Activated CD4-positive, CD25-positive, alpha-beta regulatory T cell (primary cell): Measurements from ENCODE around the gene RHBDD1.

ENCODE experiments used
- DNase-seq, 4 experiments: peaks; one replicate each; lab custom pipeline; 2025; lab: John Stamatoyannopoulos, UW

The RHBDD1 gene

DNA sequence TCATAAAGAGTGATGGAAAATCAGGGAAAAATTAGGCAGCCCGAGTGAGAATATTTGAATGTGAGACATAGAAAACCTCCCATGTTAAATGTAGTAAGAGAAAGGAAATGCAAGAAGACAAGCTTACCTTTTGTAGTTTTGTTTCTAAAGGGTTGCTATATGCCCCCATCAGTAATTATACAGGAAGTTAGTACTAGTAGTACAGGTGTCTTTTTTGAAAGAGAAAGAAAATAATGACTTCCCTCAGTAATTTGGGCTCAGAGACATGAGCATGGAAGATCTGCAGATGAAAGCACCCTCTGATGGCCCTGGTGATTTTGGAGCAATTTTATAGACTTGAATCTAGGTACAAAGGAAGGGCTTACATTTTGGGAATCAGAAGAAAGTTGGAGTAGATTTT lies 80.8 kb downstream of the RHBDD1 start:
- no peak for DNase-seq

DNA sequence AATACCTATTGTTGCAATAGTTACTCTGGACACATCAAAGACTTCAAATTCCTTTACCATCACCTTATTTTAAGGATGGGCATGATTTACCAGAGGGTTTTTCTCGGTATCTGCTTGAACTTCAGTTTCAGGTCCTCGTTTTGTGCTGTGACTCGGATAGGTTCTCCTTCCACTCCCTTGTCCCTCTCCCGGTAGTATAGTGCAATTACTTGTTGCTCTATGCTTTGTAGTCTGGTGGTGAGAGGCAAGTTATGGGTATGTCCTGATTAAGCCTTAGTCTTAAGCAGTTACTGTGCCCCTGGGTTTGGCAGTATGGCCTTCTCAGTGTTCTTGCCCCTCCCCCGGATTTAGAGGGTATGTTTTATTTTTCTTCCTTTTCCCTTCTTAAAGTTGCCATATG lies 96.6 kb downstream of the RHBDD1 start:
- no peak for DNase-seq

DNA sequence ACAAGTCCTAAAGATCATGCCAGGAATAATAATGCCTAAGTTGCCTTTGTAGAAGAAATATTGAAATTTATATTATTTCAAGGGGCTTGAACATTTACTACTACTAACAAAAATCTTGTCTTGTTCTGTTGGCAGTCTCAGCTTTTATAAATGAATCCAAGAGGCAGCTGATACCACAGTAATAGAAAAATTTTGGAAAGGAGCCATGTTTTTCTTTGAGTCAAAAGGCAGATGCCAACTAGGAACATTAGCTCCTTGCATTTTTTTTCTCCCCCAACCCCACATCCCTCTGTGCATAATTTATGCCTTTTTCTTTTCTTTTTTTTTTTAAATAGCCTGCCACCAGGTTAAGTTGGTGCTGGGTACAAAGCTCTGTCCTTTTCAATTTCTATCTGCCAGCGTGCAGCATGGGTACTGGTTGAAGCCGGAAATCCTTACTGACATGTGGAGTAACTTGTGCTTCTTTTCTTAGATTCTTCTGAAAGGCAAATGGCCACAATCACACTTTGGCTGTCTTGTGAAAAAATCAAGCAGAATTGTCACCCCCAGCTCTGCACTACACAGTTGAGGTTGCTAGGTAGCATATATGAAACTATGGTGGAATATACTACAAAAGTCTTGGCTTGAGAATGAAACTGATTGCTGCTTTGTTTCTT lies 98.8 kb downstream of the RHBDD1 start:
- DNase-seq: no peak

DNA sequence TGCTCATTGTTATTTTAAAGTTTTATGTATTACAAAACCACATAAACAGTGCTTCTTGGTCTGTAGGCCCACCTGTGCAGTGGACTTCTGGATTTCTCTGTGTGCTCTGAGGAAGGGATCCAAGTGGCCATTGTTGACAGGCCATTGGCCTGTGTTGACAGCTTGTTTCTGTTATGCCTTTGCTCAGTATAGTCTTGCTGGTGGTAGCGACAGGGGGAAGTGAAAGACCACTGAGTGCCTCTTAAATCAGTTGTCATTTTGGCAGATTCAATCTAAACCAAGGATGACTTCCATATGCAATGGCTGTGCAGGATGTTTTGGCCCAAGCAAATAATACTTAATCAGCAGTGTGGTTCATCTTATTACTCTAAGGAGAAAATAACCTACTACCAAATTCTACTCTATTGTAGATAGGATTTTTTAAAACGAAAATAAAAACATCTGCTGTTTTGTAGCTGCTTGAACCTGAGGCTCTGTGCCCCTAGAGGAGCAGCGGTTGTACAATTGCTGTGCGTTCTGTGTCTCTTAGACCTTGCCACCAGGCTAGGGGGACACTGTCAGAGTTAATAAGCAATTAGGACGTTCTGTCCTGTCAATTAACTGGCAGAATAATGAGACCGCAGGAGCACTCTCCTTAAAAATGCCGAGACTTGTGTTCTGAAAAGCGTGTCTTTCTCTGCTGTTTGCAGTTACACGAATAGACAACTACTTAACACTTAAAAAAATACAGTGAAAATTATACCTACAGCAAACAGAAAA lies 108.2 kb downstream of the RHBDD1 start:
- no peak for DNase-seq

DNA sequence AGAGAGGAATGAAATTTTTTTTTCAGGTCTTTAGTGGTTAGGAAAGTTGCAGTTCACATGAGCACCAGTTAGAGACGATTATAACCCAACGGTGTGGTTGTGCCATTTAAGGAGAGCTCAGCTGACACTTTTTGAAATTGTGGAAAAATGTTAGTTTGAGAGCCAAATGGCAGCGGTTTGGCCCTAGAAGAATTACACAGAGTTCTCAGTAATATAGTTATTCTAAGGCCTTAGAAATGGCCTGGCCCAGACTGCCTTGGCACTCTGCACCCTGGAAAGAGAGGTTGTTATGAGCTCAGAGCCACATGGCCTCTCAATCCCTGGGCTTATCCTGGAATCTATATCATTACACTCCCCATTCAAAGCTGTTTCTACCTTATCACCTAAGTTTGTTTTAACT lies 117.4 kb downstream of the RHBDD1 start:
- no peak for DNase-seq

GRCh38 chr2:226953826-226954225 lies 118.0 kb downstream of the RHBDD1 start:
- DNase-seq: no peak

GRCh38 chr2:226956659-226957058 lies 120.8 kb downstream of the RHBDD1 start:
- DNase-seq: no peak

DNA sequence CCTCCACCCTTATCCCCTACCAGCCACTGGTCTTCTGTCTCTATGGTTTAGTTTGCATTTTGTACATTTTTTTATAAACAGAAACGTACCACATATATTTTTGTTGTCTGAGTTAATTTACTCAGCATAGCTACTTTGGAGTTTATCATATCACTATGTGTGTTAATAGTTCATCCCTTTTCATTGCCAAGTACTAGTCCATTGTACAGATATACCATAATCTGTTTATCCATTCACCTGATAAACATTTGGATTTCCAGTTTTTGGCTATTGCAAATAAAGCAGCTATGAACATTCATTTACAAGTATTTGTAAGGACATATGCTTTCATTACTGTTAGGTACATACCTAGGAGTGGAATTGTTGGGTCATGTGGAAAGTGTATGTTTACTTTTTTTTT lies 123.6 kb downstream of the RHBDD1 start:
- DNase-seq: no peak

DNA sequence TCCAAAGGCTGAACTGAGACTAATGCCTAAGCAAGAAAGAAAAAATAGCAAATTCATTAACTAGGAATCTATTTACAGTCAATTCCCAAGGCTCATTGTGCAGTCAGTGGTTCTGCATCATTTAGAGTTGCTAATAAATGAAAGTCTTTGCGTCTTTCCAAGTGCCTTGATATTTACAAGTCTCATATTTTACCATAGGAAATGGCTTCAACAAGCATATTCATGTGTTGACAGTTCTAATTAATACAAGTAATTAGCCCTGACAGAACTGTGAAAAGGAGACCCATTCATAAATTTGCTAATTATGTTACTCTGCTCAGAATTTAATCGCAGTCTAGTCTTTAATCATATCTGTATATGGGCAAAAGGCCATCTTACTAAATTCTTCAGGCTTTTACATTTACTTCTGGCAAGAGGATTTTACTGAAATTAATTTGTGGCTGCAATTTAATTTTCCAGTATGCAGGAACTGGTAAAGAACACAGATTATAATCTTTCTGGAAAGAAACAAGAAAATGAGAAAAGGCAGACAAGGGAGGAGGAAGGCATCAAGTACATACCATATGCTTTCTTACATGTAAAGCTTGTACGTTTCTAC lies 126.4 kb downstream of the RHBDD1 start:
- DNase-seq: no peak

- DNase-seq: no peak
Observed at GRCh38 chr2:226963528-226963927, 127.7 kb downstream of the RHBDD1 start.

- no peak for DNase-seq
Observed at GRCh38 chr2:226965376-226965775, 129.5 kb downstream of the RHBDD1 start.

DNA sequence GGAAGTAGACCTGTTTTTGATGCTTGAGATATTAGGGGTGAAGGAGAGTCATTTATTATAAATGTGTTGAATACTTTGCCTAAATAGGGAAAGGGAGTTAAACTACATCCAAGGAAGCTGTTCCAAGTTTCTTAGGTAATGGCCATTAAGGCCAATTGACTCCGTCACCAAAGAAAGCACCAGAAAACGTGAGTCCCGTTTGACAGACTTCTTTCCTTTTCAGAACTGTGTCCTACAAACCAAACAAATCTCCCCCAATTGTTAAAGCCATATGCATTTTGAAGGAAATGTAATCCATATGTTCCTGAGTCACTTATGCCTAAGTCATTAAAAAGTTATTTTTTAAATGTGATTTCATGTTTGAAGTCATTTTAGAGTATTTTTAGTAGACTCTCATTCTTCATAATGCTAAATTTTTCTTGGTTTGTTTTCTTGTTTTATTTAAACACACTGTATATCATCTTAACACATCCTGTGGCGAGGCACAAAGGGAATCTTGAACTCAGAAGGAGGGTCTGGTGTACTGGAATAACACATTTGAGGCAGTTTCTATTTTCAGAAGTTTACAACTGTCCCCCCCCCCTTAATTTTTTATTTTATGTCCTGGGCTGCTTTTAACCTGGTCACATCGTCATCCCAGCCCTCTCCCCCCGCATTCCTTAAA lies 133.7 kb downstream of the RHBDD1 start:
- no peak for DNase-seq

DNA sequence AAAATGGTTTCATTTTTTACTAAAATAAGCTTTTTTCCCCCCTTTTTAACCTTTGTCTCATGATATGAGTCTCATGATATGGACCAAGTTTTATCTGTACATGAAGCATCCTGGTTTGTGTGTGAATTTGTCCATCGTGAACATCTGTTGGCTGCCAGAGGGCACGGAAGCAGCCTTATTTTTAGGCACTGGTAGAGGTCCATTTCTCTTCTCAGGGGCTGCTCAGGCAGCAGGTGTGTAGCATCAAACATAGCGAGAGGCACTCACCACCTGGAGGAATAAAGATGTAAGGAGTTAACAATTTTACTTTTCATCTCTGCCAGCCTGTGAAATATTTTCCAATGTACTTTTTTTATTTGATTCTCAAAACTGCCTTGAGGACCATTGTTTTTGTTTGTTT lies 134.5 kb downstream of the RHBDD1 start:
- DNase-seq: no peak

DNA sequence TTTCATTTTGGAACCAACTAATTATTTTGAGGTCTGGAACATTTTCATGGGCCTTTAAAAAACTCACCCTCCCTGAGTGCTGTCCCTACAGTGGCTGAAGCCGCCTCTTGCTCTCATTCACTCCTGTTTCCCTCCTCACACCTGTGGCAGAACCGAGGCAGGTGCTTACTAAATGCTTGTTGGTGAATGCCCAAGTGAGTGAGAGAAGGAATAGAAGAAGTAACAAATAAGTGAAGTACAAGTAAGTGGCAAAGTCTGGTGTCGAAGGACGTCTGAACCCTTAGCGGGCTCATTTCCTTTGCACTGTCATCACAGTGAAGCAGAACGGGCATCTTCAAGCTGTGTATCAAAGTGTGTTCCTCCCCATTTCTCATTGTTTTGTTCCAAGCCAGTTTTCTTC lies 135.2 kb downstream of the RHBDD1 start:
- DNase-seq: no peak

- no peak for DNase-seq
Observed at GRCh38 chr2:226971770-226972169, 135.9 kb downstream of the RHBDD1 start.

GRCh38 chr2:226973816-226974215 lies 138.0 kb downstream of the RHBDD1 start:
- DNase-seq: no peak

- DNase-seq: no peak
Observed at GRCh38 chr2:226977775-226978190, 141.9 kb downstream of the RHBDD1 start.

DNA sequence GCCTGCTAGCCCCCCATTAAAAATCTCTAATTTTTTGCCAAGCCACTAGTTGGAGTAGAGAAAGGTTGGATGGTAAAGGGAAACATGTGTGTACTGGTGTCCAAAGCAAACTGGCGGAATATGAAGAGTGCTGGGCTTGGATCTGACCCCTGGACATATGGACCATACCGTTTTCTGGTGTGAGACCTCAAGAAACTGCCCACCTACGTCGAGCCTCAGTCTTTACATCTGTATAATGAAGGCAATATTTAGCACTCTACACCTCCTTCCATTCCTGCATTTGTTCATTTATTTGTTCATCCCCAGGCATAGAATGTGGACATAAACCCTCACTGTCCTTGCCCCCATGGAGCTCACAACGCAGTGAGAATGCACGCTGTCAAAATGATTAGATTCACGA lies 142.4 kb downstream of the RHBDD1 start:
- DNase-seq: no peak

GRCh38 chr2:226979004-226979403 lies 143.2 kb downstream of the RHBDD1 start:
- DNase-seq: no peak

GRCh38 chr2:226981791-226982326 lies 146.0 kb downstream of the RHBDD1 start:
- DNase-seq: no peak

DNA sequence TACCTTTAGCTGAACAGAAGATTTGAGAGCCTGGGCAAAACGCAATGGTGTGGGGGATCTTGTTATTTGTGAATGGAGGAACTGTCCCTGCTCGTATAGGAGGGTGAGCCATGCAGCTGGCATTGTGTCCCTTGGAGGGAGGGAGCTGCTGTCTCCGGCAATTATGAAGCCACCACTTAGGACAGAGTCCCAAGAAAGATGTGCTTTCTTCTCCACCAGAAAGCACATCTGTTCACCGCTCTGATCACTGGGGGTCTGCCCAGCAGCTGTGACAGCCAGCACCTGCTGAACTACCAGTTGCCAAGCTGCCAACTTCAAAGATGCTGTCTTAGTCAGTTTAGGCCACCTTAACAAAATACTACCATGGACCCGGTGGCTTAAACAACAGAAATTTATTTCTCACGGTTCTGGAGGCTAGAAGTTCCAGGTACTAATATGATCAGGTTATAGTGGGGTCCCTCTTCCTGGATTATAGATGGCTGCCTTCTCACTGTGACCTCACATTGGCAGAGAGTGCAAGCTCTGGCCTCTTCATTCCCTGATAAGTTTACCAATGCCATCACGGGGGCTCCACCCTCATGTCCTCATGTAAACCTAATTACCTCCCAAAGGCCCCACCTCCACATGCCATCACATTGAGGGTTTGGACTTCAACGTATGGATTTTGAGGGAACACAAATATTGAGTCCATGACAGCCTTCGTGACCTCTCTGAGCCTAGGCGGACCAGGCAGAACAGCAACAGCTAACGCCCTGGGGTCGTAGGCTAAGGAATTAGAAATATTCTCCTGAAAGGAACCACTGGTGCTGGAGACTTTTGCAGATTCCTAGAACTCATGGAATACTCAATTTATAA lies 148.3 kb downstream of the RHBDD1 start:
- no peak for DNase-seq
